Kasumi-1 (cell line): ENCODE measurements around the gene LRRC17.

ENCODE experiments used
- DNase-seq, 2 experiments: peaks; one replicate each; lab custom pipeline; 2025; lab: John Stamatoyannopoulos, UW

The LRRC17 gene

DNA sequence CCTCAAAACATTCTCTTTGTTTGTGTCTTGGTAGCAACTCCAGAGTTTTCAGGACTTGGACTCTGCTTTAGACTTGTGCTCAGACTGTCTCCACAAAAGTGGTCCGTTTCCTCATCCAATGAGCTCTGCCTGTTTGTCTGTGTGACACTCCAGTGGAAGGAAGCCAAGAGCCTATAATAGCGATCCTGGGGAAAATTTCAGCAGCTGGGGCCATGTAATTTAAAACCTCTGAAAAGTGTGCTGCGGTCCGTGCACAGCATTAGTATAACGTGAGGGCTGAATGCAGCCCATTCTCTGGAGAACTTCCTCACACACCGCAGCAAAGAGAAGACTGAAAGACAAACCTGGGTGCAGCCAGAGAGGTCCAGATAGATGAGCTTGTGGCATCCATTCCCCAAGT lies at the start of gene LRRC17:
Gene LRRC17 (plus strand): TSS at position 259 of the 400 bp plus-strand sequence. CDS start 20,914 bp downstream, outside the sequence.
- DNase-seq = peak; percentile 86 to 88

- no peak for DNase-seq
Measured at GRCh38 chr7:102864958-102865357, 47.8 kb upstream of the LRRC17 start.

DNA sequence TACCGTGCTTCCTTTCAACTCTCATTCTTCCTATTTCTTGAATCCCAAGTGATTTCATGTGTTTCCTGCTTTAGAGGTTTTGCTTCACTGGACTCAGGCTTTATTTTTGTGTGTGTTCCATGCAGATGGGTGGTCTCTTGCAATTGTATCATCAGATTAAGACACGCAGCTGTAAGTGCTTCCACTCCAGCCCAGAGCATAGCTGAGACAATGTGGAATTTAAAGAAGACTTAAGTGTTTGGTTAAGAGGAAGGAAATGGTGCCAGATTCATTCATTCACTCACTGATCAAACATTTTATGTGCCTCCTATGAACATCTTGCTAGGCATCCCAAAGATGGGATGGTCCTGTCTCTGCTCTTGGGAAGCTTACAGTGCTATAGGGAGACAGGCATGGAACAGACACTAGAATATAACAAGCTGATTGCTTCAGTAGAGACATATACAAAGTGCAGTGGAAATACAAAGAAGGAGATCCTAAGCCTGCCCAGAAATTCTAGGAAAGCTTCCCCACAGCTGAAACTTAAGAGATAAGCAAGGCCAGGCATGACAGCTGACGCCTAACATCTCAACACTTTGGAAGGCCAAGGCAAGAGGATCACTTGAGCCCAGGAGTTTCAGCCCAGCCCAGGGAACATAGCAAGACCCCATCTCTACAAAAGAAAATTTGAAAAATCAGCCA lies 46.1 kb upstream of the LRRC17 start:
- DNase-seq = no peak

GRCh38 chr7:102869195-102869594 lies 43.6 kb upstream of the LRRC17 start:
- DNase-seq = no peak

GRCh38 chr7:102872460-102872859 lies 40.3 kb upstream of the LRRC17 start:
- no peak for DNase-seq

DNA sequence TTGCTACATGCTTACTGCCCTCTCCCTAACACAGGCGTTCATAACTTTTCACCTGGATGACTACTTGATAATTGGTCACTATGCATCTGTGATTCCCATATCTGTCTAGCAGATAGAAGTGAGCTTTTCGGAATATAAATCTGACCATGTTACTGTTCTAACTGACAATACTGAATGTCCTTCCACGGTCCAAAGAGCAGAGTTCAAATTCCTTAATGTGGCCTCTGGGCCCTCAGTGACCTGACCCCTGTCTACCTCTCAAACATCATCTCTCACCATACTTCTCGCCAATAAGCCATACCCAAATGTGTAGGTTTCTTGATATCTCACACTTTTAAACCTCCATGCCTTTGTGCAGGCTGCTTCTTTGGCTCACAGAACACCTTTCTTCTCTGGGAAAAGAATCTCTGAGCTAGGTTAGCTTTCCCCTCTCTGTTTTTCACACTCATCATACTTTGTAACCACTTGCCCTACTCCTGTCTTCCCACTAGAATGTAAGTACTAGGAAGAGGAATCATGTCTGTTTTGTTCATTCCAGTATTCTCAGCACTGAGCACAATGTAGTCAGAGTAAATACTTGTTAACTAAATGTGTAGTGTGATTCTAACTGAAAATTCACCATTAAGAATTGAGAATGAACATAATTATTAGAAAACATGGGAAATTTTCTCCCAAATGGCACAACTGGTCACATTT lies 39.2 kb upstream of the LRRC17 start:
- no peak for DNase-seq

DNA sequence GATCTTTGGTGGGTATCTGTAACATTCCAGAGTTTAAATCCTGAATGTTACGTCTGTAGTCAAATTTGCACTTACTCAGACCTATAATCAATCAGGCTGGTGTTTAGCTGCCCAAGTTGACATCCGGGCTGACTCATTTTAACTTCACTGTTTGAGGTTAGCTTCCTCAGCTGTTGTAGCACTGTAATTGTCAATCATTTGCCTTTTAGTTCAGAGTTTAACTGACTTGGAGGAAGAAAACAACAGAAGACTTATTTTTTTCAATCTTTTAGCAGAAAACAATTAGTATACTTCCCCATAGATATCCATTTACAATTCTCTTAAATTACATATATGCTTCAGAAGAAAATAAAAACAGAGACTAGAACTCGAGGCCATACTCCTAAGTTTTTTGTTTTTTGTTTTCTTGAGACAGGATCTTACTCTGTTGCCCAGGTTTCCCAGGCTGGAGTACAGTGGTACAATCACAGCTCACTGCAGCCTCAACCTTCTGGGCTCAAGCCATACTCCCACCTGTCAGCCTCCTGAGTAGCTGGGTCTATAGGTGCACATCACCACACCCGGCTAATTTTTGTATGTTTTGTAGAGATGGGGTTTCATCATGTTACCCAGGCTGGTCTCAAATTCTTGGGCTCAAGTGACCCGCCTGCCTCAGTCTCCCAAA lies 38.5 kb upstream of the LRRC17 start:
- peak in 1 of 2 experiments; percentile 9 for DNase-seq

DNA sequence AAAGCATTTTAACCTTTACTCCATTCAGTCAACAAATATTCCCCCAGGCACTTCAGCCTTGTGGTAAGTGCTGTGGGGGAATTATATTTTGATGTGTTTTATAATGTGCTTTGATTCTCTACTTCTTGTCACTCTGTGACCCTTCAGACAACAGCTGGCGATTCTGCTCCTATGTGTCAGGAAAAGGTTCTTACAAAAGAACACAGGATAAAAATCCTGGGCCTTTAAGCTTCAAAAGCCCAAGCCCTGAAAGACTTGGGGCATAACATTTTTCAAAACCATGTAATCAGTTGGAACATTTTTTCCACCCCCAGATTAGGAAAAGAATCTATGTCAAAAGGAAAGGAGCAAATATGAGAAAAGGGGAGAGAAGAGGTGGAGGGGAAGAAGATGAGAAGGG lies 37.8 kb upstream of the LRRC17 start:
- no peak for DNase-seq

GRCh38 chr7:102875700-102876295 lies 37.0 kb upstream of the LRRC17 start:
- DNase-seq = no peak

DNA sequence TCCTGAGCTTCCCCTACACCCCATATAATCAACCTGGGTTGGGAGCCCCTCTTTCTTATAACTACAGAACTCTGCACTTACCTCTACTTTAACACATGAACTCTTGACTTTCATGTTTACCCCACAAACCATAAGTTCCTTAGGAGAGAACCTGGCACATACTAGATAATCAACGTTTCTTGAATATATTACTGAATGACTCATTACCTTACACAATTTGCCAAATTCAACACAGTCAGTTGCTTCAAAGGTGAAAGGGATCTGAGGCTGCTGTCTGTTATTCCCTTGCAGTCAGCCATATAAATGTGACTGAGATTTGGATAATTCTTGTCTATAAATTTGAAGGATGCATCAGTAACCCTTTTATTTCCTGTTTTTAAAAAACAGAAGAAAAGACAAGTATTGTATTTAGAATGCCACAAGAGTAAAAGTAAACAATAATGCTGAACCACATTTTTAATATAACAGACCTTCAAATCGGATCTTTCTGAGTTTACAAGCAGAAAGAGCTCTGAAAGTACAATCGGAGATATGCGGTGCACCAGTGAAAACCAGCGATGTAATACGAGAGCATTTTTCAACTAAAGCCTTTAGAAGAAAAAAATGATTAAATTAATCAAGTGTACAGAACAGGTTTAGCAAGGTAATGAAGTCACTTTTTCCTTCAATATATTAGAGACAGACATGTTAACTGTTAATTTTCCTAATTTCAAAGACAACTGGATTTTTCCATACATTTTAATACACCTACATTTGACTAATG lies 29.5 kb upstream of the LRRC17 start:
- DNase-seq = no peak

GRCh38 chr7:102888561-102889233 lies 24.1 kb upstream of the LRRC17 start:
- no peak for DNase-seq

GRCh38 chr7:102889851-102890250 lies 22.9 kb upstream of the LRRC17 start:
- DNase-seq = no peak

GRCh38 chr7:102890292-102890970 lies 22.4 kb upstream of the LRRC17 start:
- DNase-seq = peak; percentile 69 to 77

- no peak for DNase-seq
Measured at GRCh38 chr7:102890971-102891692, 21.7 kb upstream of the LRRC17 start.

GRCh38 chr7:102891693-102892261 lies 21.0 kb upstream of the LRRC17 start:
- DNase-seq = peak in 1 of 2 experiments; percentile 11

GRCh38 chr7:102892631-102893278 lies 20.0 kb upstream of the LRRC17 start:
- DNase-seq = peak; percentile 71 to 83

DNA sequence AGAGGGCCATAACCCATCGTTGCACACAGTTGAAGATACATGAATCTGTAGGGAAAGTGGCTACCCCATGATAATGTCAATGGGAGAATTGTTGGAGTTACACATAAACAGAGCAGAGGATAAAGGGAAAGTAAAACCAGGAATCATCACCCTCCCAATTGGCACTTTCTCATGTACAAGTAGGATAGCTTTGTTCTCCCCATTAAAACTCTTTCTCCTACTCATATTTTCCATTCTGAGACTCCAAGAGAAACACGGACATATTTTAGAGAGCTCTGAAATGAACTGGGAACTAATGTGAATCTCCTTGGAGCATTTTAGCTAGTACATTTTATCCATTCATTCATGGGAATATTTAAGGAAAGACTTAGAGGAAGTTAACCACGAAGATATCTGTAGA lies 17.2 kb upstream of the LRRC17 start:
- no peak for DNase-seq

GRCh38 chr7:102896585-102896984 lies 16.2 kb upstream of the LRRC17 start:
- no peak for DNase-seq

GRCh38 chr7:102897211-102897631 lies 15.6 kb upstream of the LRRC17 start:
- DNase-seq = no peak
